Endothelial cell of umbilical vein (primary cell): Measurements from ENCODE around the gene FER. TPM values are rescaled to one million over a fixed set of nuclear protein-coding genes. Genes with fewer than 3 reads are reported as not detected.

Source experiments
- BruUV-seq: library from RNA; stranded (reverse); fragments of 400-500 nt; replicated peaks from 2 replicates; lab custom pipeline; 2021; lab: Mats Ljungman, UMichigan
- CTCF ChIA-PET: fragments of 300-600, 350-600 bp; sonication (Branson Sonifier 250); formaldehyde crosslinking; loops from one replicate; lab custom pipeline; 2021; ENCODE audit warnings: antibody characterized with exemption, inconsistent platforms; lab: Charles Lee
- POLR2A ChIA-PET: fragments of 300-600, 350-600 bp; sonication (Branson Sonifier 250); formaldehyde crosslinking; loops from one replicate; lab custom pipeline; 2021; ENCODE audit warnings: antibody characterized with exemption, inconsistent platforms; lab: Charles Lee
- DNase-seq: peaks from one replicate; pipeline ENCODE4 v3.0.0-alpha.2; 2011; ENCODE audit warnings: low read depth, low spot score
- FAIRE-seq: peaks from 2 replicates; lab custom pipeline; 2011; peaks lifted over from hg19 to GRCh38; lab: Jason Lieb, UNC
- H2AFZ ChIP-seq: 2 replicates; pipeline ENCODE4 v1.6.0; 2012; ENCODE audit warnings: low read depth, low read length, control low read depth, inconsistent platforms
- H3K27ac ChIP-seq: 2 replicates; pipeline ENCODE4 v1.5.1; 2011; ENCODE audit warnings: low read depth, mild to moderate bottlenecking, control low read depth, low read length, moderate library complexity; ENCODE audit not compliant: insufficient read depth
- H3K27me3 ChIP-seq, 2 experiments: 2 replicates each; pipeline versions ENCODE4 v1.6.0 to v1.6.1; 2011; ENCODE audit warnings: low read length in 2 of 2, mixed read lengths in 1 of 2; ENCODE audit not compliant: control insufficient read depth in 2 of 2, insufficient read depth in 2 of 2
- H3K36me3 ChIP-seq, 2 experiments: 2 replicates in 1 of 2; 3 replicates in 1 of 2; pipeline ENCODE4 v1.5.1; 2011; ENCODE audit warnings: low read length in 2 of 2, mild to moderate bottlenecking in 1 of 2, moderate library complexity in 1 of 2; ENCODE audit not compliant: control insufficient read depth in 2 of 2, insufficient read depth in 2 of 2; ENCODE audit errors: extremely low read depth in 1 of 2
- H3K4me1 ChIP-seq: 3 replicates; pipeline ENCODE4 v1.5.1; 2011; ENCODE audit warnings: mild to moderate bottlenecking, low read length; ENCODE audit not compliant: control insufficient read depth, insufficient read depth; ENCODE audit errors: extremely low read depth
- H3K4me2 ChIP-seq: 2 replicates; pipeline ENCODE4 v1.6.1; 2011; ENCODE audit warnings: low read length, control low read depth, mixed read lengths; ENCODE audit not compliant: insufficient read depth
- H3K4me3 ChIP-seq, 3 experiments: fragments of 200-600 bp in 1 of 3; sonication (generic), shearing (Covaris generic) in 1 of 3; replicated peaks in 1 of 3; 2 replicates each; pipeline ENCODE4 v1.5.1; 2011 to 2016; ENCODE audit warnings: control low read depth in 3 of 3, low read length in 3 of 3, mild to moderate bottlenecking in 2 of 3, inconsistent platforms in 1 of 3, low read depth in 1 of 3, moderate library complexity in 1 of 3; ENCODE audit not compliant: insufficient read depth in 1 of 3
- H3K79me2 ChIP-seq: 2 replicates; pipeline ENCODE4 v1.6.0; 2012; ENCODE audit warnings: low read length, inconsistent platforms; ENCODE audit not compliant: control insufficient read depth, insufficient read depth
- H3K9ac ChIP-seq: replicated peaks from 2 replicates; pipeline ENCODE3; 2011; ENCODE audit warnings: low read length, control low read depth; ENCODE audit not compliant: insufficient read depth; ENCODE audit errors: extremely low read depth
- H3K9me1 ChIP-seq: replicated peaks from 3 replicates; pipeline ENCODE4 v1.6.0; 2011; ENCODE audit warnings: mild to moderate bottlenecking, low read length; ENCODE audit not compliant: control insufficient read depth, insufficient read depth; ENCODE audit errors: extremely low read depth
- H3K9me3 ChIP-seq: replicated peaks from 2 replicates; pipeline ENCODE4 v1.5.1; 2012; ENCODE audit warnings: low read length, inconsistent platforms; ENCODE audit not compliant: control insufficient read depth, insufficient read depth
- H4K20me1 ChIP-seq: replicated peaks from 2 replicates; pipeline ENCODE3; 2011; ENCODE audit warnings: mild to moderate bottlenecking, low read length; ENCODE audit not compliant: control insufficient read depth, insufficient read depth; ENCODE audit errors: extremely low read depth
- CTCF ChIP-seq, 2 donors: IDR thresholded peaks; 1 replicate in 1 of 2; 2 replicates in 1 of 2; pipeline ENCODE4 v1.5.1; 2011; ENCODE audit warnings: low read length in 2 of 2, mild to moderate bottlenecking in 2 of 2, moderate library complexity in 2 of 2, control low read depth in 1 of 2, inconsistent platforms in 1 of 2, low read depth in 1 of 2; ENCODE audit not compliant: insufficient read depth in 1 of 2; ENCODE audit errors: extremely low read depth in 1 of 2
- FOS ChIP-seq: IDR thresholded peaks from 2 replicates; pipeline ENCODE4 v1.6.1; 2011; ENCODE audit warnings: mild to moderate bottlenecking, low read length, moderate library complexity, borderline replicate concordance; ENCODE audit not compliant: insufficient read depth
- GATA2 ChIP-seq: IDR thresholded peaks from 2 replicates; pipeline ENCODE4 v1.7.0; 2011; ENCODE audit warnings: low read depth, mild to moderate bottlenecking, moderate library complexity, mixed read lengths, low read length; ENCODE audit not compliant: insufficient read length, insufficient read depth
- JUN ChIP-seq: IDR thresholded peaks from 2 replicates; pipeline ENCODE4 v1.6.1; 2011; ENCODE audit warnings: borderline replicate concordance, low read depth; ENCODE audit not compliant: insufficient read length, insufficient read depth
- MYC ChIP-seq: IDR thresholded peaks from one replicate; pipeline ENCODE4 v1.6.1; 2011; ENCODE audit warnings: mild to moderate bottlenecking, low read depth, low read length
- POLR2A ChIP-seq: IDR thresholded peaks from 2 replicates; pipeline ENCODE4 v1.6.1; 2012; ENCODE audit warnings: low read depth, mild to moderate bottlenecking, control low read depth, low read length
- POLR2AphosphoS5 ChIP-seq: IDR thresholded peaks from 2 replicates; pipeline ENCODE4 v1.6.1; 2012; ENCODE audit warnings: low read depth, mild to moderate bottlenecking, control low read depth, low read length, moderate library complexity; ENCODE audit not compliant: insufficient read depth
- dilution Hi-C: fragments of 300-500 bp; cut with MboI; formaldehyde crosslinking; loops from one replicate; pipeline ENCODE4 v1.15.0; 2019; ENCODE audit warnings: low sequenced_read_pairs; ENCODE audit not compliant: extremely low pct_ligation_motif_present
- intact Hi-C: fragments of 100-400 bp; cut with micrococcal nuclease; formaldehyde crosslinking; loops from one replicate; pipeline ENCODE4 v1.10.0; 2022
- polyA plus RNA-seq, 4 experiments: library from polyadenylated mRNA; depleted of rRNA in 3 of 4; stranded (reverse) in 3 of 4; unstranded in 1 of 4; fragments of >200 nt; gene quantifications; 2 replicates each; pipeline versions ENCODE4 v1.2.1 to v1.2.3, GENCODE V29; 2011 to 2012; ENCODE audit warnings: missing spikeins in 1 of 4
- total RNA-seq: library from RNA; stranded (reverse); gene quantifications from 2 replicates; pipeline ENCODE4 v1.2.3, GENCODE V29; 2021
- TF ChIP-seq, protein P1 (sequence below): IDR thresholded peaks from 2 replicates; pipeline ENCODE4 v1.6.1; 2011; ENCODE audit not compliant: insufficient read depth, insufficient read length

FER gene
- total and polyA plus RNA-seq, 2 donors (not counting 3 experiments of a cell fraction or from before 2014, with no cell fraction given): 2.3 to 27.5 TPM

- intact Hi-C loops (no loop called here), dilution Hi-C loops (no loop called here)
- no peaks in the 10 kb centered on the region for H3K9me1 ChIP-seq
- no peaks in the 10 kb centered on the region for H3K27me3 ChIP-seq
- BruUV-seq: no TSS peak
- no peak overlapping the region for H2AFZ ChIP-seq
- H3K4me2 ChIP-seq: no peak overlapping the region
- H3K27ac ChIP-seq: no peak overlapping the region
- H3K36me3 ChIP-seq: no peaks in the 10 kb centered on the region
- TF ChIP-seq JUN (no peak), GATA2 (no peak), FOS (no peak), CTCF (IDR thresholded peaks at IDR 0.05; ENCODE audit: extremely low read depth in 1 of 2, insufficient read depth in 1 of 2, low read depth in 1 of 2, low read length in 2 of 2) (no peak), POLR2AphosphoS5 (no peak), MYC (no peak), POLR2A (no peak)
- TF ChIP-seq, protein P1, sequence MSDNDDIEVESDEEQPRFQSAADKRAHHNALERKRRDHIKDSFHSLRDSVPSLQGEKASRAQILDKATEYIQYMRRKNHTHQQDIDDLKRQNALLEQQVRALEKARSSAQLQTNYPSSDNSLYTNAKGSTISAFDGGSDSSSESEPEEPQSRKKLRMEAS: no peak
- H3K9ac ChIP-seq: no peak overlapping the region
- no peaks in the 10 kb centered on the region for H3K9me3 ChIP-seq
- H3K79me2 ChIP-seq: no peaks in the 10 kb centered on the region
- ChIA-PET POLR2A (no interaction called here), CTCF (no interaction called here)
- H4K20me1 ChIP-seq: no peaks in the 10 kb centered on the region
- H3K4me1 ChIP-seq: peaks cover 8% of the 10 kb centered on the region
- no peak overlapping the region for H3K4me3 ChIP-seq
- FAIRE-seq: no peak
- no peak for DNase-seq
Measured at GRCh38 chr5:108739376-108739775, 8.3 kb upstream of the FER start.
